ENCODE data around the gene GRK7.
A peak's percentile ranks its signal among the peaks of the same experiment; 100 is the strongest.

Gene GRK7

GRCh38 chr3:141769221-141769894, 6.2 kb downstream of the GRK7 start:
- peak; percentile 49 for DNase-seq (ENCODE audit: low read depth)
- H3K4me3 ChIP-seq (replicated peaks; ENCODE audit: low read depth, low read length): no peak overlapping the region
- TF ChIP-seq CTCF (IDR thresholded peaks at IDR 0.05; ENCODE audit: low read length, missing control alignments): no peak

GRCh38 chr3:141773676-141774075, 10.5 kb downstream of the GRK7 start:
- no peak for TF ChIP-seq CTCF (IDR thresholded peaks at IDR 0.05; ENCODE audit: low read length, missing control alignments)
- H3K4me3 ChIP-seq (replicated peaks; ENCODE audit: low read depth, low read length): no peak overlapping the region
- DNase-seq (ENCODE audit: low read depth): no peak

- TF ChIP-seq CTCF (IDR thresholded peaks at IDR 0.05; ENCODE audit: low read length, missing control alignments): no peak
- no peak for DNase-seq (ENCODE audit: low read depth)
- H3K4me3 ChIP-seq (replicated peaks; ENCODE audit: low read depth, low read length): no peak overlapping the region
These were observed 13.2 kb downstream of the GRK7 start for GRCh38 chr3:141776376-141776775.

GRCh38 chr3:141776885-141777284, 13.7 kb downstream of the GRK7 start:
- no peak overlapping the region for H3K4me3 ChIP-seq (replicated peaks; ENCODE audit: low read depth, low read length)
- DNase-seq (ENCODE audit: low read depth): no peak
- TF ChIP-seq CTCF (IDR thresholded peaks at IDR 0.05; ENCODE audit: low read length, missing control alignments): no peak

- no peak for DNase-seq (ENCODE audit: low read depth)
- H3K4me3 ChIP-seq (replicated peaks; ENCODE audit: low read depth, low read length): no peak overlapping the region
- TF ChIP-seq CTCF (IDR thresholded peaks at IDR 0.05; ENCODE audit: low read length, missing control alignments): no peak
These were observed 15.0 kb downstream of the GRK7 start for GRCh38 chr3:141777957-141778813.

GRCh38 chr3:141779667-141780066, 16.5 kb downstream of the GRK7 start:
- no peak overlapping the region for H3K4me3 ChIP-seq (replicated peaks; ENCODE audit: low read depth, low read length)
- TF ChIP-seq CTCF (IDR thresholded peaks at IDR 0.05; ENCODE audit: low read length, missing control alignments): no peak
- DNase-seq (ENCODE audit: low read depth): no peak

Measured in fibroblast of pulmonary artery (primary cell).